ENCODE results near the gene TRIM27.

GRCh38 chr6:28892525-28892924 is 31.3 kb downstream of the TRIM27 start:
- TF ChIP-seq POLR2A (IDR thresholded peaks at IDR 0.05) (no peak), CTCF (IDR thresholded peaks at IDR 0.05 in 8 of 11, conservative IDR thresholded peaks at IDR 0.05 in 3 of 11) (no peak)
